Measurements from ENCODE around the gene SUMO4.
A peak's percentile ranks its signal among the peaks of the same experiment; 100 is the strongest.

The SUMO4 gene

DNA sequence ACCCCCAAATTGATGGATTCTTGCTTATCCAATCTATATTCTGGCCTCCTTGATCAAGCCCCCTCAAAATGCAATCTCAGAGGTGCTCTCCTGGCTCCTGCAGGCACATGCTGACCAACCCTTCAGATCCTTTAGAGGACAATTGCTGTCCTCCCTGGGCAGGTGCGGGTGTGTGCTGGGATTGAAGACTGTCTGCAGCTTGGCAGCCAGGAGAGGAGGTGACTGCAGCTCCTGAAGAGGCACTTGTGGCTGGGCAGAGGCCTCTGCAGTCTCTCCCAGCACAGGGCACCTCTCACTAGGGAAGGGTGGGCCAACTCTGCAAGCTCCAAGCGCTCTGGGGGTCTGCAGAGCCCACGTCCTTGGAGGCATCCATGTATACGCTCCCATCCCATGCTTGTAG, 28.5 kb downstream of the SUMO4 start:
- no peak for TF ChIP-seq CTCF (IDR thresholded peaks at IDR 0.05; ENCODE audit: low read length, missing control alignments)
- H3K4me3 ChIP-seq (replicated peaks; ENCODE audit: low read depth, low read length): no peak overlapping the region
- DNase-seq (ENCODE audit: low read depth): no peak

- TF ChIP-seq CTCF (IDR thresholded peaks at IDR 0.05; ENCODE audit: low read length, missing control alignments): no peak
- peak; percentile 16 for DNase-seq (ENCODE audit: low read depth)
- no peak overlapping the region for H3K4me3 ChIP-seq (replicated peaks; ENCODE audit: low read depth, low read length)
These were observed 29.6 kb downstream of the SUMO4 start for GRCh38 chr6:149429427-149430360.

GRCh38 chr6:149431905-149432775, 32.1 kb downstream of the SUMO4 start:
- peak; percentile 84 for DNase-seq (ENCODE audit: low read depth)
- TF ChIP-seq CTCF (IDR thresholded peaks at IDR 0.05; ENCODE audit: low read length, missing control alignments): peak; percentile 88
- no peak overlapping the region for H3K4me3 ChIP-seq (replicated peaks; ENCODE audit: low read depth, low read length)

- no peak for TF ChIP-seq CTCF (IDR thresholded peaks at IDR 0.05; ENCODE audit: low read length, missing control alignments)
- no peak overlapping the region for H3K4me3 ChIP-seq (replicated peaks; ENCODE audit: low read depth, low read length)
- no peak for DNase-seq (ENCODE audit: low read depth)
These were observed 33.3 kb downstream of the SUMO4 start for GRCh38 chr6:149433405-149433804.

- TF ChIP-seq CTCF (IDR thresholded peaks at IDR 0.05; ENCODE audit: low read length, missing control alignments): no peak
- H3K4me3 ChIP-seq (replicated peaks; ENCODE audit: low read depth, low read length): no peak overlapping the region
- DNase-seq (ENCODE audit: low read depth): no peak
These were observed 33.8 kb downstream of the SUMO4 start for GRCh38 chr6:149433881-149434280.

DNA sequence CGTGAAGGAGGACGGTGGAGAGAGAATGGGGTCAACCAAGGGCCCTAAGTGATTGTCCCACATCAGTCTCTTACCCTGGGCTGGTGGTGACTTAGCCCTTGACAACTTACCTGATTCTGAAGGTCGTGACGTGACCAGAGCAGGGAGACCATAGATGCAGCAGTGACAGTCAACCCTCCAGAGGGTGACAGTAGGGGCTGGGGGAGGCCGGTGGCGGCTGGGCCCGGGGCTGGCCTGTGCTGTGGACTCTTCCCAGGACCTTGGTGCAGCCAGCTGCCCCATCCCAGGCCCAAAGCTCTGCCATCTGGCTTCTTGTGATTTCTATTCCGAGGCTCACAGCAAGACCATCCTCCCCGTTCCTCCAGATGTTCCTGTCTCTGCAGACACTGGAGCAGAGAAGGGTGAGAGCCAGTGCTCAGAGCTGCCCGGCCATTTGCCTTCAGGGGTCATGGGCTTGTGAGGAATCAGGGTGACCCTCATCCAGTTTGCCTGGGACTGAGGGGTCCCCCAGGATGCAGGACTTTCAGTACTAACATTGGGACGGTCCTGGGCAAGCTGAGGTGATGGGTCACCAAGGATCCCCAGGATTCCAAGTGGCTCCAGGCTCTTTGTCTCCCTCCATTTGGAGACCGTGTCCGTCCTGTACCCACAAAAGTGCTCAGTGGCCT, 36.0 kb downstream of the SUMO4 start:
- no peak overlapping the region for H3K4me3 ChIP-seq (replicated peaks; ENCODE audit: low read depth, low read length)
- DNase-seq (ENCODE audit: low read depth): no peak
- no peak for TF ChIP-seq CTCF (IDR thresholded peaks at IDR 0.05; ENCODE audit: low read length, missing control alignments)
